ENCODE data around the gene CASP3.
"Not testable (repeated sequence)": the region's sequence is repeated elsewhere in the genome, so short reads cannot be mapped to it uniquely, and the experiment has no call there.

CASP3 gene

DNA sequence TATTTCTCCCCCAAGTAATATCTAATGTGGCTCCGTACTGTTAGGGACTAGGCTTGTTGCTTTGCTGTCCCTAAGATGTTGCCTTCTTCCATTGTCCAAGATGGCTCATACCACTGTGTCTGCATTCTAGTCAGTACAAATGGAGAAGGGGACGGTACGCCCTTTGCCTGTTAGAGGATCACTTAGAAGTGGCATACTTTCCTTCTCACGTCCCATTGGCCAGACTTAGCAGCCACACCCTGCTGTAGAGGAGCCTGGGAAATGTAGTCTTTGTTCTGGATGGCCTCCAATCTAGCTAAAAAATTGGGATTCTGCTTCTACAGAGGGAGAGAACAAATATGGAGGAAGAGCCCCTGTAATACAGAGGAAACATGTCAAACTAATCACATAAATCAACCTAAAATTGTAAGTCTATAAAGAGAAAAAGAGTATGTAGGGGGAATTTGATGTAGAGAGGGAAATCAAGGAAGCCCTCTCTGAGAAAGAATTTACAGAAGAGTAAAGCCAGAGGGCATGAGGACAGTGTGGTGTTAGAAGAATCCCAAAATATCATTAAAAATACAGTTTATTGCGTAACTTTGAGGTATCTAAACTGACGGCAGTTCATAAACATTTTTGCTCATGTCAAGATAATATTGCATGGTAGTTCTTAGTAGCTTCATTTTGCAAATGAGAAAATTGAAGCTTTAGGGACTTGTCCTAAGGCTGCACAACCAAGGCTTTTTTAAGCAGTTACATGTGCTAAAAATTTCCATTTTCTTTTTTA lies 15.4 kb upstream of the CASP3 start:
- DNase-seq (ENCODE audit: low read depth) = no peak

DNA sequence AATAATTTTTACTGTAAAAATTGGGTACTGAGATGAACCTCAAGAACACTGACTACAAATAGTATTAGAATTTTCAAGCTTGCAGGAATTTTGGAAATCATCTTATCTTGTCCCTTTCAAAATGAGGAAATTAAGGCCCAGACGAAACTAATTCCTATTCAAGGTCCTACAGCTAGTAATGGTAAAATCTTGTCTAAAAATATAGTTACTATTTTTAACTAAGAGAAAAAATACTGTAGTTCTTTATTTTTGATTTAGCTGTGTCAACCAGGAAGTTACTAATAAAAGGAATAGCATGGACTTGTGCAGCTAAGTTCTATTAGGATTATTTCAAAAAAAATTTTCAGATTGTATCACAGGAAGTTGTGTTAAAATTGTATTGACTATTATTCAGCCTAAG lies 13.0 kb upstream of the CASP3 start:
- no peak for DNase-seq (ENCODE audit: low read depth)

DNA sequence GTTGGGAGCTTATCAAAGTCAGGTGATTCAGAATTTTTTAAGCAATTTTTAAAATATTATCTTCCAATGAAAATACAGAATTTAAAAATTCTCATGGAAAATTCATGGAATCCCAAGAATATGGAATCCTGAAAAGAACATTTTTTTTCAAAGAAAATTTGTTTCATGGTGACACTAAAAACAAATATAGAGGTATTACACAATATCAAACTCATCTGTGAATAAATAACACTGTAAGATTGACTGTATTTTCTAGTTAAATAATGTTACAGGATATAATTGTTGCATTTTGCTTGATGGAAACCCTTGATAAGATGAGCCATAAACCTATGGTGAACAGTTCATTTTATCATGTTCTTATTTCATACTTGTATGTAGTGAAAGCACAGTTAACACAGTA lies 11.7 kb upstream of the CASP3 start:
- DNase-seq (ENCODE audit: low read depth) = no peak

DNA sequence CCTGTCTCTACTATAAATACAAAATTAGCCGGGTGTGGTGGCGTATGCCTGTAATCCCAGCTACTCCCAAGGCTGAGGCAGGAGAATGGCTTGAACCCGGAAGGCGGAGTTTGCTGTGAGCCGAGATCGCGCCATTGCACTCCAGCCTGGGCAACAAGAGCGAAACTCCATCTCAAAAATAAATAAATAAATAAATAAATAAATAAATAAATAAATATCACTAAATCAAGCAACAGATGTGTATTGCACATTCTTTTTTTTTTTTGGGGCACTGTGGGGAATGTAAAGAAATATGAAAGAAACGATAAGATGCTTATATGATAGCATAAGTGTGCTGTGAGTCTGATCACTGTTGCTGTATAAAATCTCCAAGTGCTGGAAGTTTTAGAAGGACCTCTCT lies 8.6 kb upstream of the CASP3 start:
- not testable (repeated sequence) for DNase-seq (ENCODE audit: low read depth)

DNA sequence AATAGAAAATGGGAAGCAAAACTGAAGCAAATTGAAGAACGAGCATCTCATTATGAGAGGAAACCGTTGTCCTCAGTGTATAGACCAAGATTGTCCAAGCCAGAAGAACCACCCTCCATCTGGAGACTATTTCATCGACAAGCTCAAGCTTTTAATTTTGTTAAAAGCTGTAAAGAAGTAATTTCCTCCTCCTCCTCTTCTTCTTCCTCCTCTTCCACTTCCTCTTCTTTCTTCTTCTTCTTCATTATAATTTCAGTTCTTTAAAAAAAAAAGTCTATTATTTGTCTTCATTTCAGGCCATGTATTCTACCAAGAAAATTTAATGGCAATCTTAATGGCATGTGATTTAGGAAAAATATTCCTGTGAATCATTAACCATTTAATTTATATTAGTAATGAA lies 7.9 kb upstream of the CASP3 start:
- DNase-seq (ENCODE audit: low read depth) = no peak

DNA sequence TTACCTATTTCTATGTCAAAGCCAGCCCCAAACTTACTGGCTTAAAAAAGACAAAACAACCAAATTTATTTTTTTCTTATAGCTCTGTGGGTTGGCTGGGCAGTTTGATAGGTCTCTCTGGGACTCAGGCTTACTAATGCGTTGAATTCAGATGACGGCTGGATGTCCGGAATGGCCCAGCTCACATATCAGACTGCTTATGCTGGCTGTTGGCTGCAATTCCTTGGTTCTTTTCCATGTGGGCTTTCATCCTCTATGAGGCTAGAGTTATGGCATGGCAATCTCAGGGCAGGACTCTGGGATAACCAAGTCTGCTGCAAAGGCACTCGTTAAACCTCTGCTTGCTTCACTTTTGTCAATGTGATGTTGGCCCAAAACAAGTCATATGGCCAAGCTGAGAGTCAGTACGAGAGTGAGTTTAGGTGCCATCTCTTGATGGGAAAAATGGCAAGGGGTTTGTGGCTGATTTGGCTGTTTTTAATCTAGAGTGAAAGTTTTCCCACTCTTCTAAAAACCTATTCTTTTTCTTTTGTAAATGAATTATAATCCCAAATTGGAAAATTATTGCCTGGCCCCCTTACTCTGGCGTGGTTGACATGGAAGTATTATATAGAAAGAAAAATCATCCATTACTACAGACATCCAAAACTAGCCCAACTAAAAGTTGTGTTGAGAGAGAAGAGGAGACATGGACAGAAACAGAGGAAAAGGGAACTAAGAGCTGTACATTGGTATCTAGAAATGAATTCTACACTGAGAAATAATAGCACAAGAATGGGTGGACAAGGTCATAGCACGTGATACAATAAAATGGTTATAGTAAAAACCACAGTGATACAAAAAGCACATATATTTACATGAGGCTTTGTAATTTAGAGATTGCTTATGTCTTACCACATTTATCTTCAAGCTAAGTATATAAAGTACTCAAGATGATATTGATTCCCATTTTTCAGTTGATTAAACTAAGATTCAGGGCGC lies 6.9 kb upstream of the CASP3 start:
- no peak for DNase-seq (ENCODE audit: low read depth)

DNA sequence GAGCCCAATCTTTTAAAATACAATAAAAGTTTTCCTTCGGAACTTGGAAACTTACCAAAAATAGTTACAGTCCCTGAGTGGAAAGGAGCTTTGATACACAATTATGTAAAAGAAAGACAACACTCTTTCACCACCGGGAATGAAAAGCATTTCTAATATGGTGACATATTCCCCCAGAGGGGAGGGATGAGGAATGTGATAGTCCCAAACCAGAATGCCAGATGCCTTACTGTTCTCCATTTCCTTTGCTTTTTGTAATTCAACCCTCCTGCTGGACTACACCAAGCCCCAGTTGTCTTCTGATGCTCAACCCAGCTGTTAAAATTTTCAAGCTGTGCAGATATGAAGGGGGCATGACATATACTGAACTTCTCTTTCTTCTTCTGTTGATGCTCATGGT lies 4.4 kb upstream of the CASP3 start:
- DNase-seq (ENCODE audit: low read depth) = peak; percentile 62

DNA sequence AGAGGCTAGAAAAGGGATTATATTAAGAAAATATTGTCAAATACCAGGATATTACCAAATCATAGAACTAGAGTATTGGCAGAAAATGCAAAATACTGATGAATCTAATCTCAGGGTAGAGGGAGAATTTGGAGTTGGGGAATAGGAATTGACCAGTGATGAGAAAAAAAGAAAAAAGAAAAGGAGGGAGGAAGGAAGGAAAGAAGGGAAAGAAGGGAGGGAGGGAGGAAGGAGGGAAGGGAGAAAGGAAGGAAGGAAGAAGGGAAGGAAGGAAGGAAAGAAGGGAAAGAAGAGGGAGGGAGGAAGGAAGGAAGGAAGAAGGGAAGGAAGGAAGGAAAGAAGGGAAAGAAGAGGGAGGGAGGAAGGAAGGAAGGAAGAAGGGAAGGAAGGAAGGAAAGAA lies 3.4 kb upstream of the CASP3 start:
- not testable (repeated sequence) for DNase-seq (ENCODE audit: low read depth)

DNA sequence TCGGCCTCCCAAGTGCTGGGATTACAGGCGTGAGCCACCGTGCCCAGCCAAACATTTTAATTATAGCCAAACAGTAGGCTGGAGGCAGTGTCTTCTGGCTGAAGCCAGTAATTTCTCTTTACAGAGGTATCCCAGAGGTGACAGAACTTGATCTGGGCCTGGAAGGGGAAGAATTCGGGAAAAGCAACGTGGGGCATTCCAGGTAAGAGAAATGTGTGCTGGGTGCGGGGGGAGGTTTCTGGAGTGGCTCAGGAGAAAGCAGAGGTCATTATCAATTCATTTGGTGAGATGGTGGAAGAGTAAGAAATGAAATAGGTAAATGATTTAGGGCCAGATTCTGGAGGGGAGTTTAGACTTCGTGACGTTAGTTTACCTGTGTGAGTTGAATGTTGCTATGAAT lies 2.7 kb upstream of the CASP3 start:
- DNase-seq (ENCODE audit: low read depth) = no peak

DNA sequence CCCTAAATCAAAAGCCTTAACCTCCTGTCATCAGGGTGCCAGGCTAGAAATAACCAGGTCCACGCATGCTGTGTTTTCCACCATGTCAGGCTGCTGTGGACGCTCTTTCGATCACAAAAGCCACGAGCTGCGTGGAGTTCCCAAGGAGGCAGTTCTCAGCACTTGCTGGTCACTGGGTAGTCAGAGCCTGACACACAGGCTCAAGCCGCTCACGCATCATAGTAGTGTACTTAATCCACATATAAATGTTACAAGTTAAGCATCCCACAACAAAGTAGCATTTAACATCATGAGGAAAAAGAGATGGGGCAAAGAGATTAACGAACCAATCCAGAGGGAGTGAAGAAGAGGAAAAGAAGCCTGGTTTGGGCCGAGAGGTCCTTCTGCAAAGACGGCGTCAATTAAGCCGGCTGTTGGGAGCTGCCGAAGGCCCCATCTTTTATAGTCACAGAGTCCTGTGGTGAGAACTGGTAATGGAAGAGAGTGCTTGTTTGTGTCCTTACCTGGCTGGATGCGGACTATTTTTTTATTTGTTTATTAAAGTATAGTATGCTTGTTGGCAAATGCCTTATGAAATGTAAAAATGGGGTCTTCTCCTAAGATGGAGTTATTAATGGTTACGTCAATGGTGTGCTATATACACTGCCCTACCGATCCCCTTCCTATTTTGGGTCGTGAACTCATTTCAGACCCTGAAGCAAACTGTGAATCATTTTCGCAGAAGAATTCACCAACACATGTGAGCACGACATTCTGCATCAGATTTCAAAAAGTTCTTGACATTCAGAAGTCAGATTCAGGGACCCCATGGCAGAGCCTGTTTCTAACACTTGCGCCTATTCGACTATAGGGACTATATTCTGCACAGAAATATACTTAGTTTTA lies 966 bp upstream of the CASP3 start:
- peak; percentile 15 for DNase-seq (ENCODE audit: low read depth)

DNA sequence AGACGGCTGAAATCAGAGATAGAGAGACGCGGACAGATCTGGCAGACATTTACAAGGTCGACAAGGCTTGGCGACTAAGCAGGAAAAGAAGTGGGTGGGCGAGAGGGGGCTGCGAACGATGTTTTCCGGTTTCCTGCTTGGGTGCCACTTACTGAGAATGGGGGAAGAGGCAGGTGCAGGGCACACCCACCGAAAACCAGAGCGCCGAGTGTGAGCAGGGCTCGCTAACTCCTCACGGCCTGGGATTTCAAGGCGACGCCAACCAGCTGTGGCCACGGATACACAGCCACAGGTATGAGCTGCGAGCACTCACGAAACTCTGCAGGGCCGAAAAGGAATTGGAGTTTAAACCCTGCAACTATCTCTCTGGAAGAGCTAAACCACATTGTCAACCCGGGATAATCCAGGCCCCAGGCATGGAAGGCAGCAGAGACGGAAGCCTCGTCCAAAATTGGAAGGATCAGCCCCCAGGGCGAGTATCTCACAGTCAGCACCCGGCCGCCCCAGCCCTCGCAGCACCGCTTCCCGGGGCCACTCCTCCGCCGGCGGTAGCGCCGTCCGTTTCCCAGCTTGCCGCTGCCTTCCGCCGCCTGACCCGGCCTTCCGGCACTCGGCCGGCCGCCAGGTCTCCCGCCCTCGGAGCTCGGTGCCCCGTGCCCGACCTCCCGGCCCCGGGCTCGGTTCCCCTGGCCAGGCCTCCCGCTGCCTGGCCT lies 778 bp downstream of the CASP3 start:
- no peak for DNase-seq (ENCODE audit: low read depth)

DNA sequence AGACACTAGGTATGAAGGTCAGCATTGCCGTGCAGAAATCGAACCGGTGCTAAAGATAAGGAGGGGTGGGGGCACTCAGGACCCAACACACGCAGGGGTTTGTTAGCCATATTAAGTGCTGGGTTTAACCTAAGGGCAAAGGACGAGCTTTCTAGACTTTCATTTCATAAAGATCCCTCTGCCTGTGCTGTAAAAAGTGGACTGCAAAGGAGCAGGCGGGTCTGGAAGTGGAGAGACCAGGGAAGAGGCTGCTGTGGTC lies 1.3 kb downstream of the CASP3 start:
- no peak for DNase-seq (ENCODE audit: low read depth)

DNA sequence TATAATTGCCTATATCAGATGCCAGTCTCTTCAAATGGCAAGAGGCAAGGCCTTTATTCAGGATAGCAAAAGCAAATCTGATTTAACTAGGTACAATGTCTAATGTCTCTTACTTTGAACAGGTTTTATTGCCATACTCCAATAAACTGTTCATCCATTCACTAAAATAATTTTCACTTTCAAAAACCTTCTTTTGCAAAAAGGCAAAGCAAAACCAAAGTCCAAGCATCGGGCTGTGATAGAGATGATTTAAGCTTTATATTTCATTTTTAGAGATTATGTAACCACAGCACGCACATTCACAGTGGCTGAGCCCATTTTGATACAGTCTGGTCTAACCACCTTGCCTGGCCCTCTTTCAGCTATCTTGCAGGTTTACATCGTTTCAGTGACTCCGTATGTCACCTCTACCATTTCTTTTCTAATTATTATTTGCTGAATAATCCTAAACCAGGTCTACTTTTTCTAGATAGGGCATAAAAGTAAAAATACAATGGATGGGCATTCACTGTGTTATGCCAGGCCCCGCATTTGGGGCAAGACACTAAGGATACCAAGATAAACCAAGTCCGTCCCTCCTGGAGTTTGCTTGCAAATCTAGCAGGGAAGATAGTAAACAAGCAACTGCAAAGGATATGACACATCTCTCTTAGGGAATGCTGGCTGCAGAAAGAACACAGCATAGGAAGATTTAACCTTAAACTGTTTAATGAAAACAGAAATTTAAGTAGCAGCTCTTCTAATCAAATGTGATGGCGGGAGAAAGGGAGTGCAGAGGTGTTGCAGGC lies 1.8 kb downstream of the CASP3 start:
- DNase-seq (ENCODE audit: low read depth) = no peak

DNA sequence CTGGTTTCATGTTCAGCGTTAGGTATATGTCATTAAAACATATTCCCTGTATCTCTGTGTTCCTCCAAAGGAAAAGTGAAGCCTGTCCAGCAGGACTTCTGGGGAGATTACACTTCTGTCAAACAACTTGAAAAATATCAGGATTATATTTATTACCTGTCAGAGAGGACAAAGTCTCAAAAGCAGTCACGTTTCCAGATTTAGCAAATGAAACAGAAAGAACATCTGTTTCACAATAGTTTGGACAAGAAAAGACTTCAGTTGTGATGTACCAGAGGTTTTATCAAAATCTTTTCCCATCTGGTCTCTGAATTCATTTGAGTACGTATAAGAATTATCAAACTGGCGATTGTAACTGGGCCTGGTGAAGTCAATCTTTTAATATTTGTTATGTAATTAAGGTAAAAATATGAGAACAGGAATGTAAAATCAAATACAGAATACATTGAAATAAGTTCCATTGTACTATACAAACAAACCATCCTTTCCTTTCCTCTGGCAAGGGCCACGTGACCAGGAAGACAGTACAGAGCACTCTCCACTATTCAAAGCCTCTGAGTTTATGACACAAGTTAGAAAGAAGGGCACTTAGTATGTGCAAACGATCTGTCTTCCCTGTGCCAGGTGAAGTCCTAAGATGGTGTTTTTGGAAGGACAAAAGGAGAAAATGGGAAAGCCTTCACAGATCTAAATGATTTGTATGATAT lies 3.2 kb downstream of the CASP3 start:
- DNase-seq (ENCODE audit: low read depth) = no peak

DNA sequence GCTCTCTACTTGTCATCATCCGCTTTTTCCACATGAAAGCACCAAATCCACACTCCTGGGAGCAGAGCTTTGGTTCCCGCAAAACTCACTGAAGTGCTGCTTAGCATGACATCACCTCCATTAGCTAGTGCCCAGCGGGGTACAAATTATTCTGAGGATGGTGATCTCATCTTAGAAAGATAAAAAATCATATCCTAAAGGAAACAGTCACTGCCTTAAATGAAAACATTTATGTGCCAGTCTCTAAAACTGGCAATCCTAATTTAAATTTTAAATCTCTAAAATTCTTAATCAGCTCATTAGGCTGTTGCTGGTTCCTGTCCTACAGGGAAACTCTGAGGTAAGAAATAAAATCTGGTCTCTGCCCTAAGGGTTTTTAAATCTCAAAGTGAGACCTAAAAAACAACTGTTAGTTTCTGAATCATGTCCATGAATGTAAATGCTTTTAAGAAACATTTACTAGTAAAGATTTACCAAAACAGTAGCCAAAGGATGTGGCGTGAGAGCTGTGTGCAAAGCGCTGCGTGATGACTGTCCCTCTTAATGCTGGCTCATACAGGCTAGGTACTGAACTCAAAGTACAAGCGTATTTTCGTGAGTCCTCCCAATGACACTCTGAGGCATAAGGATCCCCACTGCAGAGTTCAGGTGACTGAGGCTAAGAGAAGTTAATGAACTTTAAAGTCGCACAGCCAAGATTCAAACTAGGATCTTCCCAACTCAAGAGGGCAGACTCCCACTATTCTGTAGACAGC lies 4.5 kb downstream of the CASP3 start:
- DNase-seq (ENCODE audit: low read depth) = no peak

DNA sequence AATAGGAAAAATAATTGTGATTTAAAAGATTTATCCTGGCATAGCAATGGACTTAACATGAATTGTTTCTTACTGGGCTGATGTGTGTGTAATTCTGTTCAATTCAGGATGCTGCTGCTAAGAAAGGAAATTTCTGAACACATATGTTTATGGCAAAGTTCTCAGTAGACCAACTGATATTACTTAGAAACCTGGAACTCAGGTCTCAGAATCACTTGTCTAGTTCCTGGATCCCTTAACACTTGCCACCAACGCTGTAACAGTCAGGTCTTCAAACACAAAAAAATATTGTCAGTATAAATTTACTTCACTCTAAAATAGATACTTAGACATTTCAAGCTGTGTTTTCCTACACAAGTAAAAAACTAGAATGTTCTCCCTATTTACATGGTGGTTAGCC lies 5.5 kb downstream of the CASP3 start:
- DNase-seq (ENCODE audit: low read depth) = no peak

DNA sequence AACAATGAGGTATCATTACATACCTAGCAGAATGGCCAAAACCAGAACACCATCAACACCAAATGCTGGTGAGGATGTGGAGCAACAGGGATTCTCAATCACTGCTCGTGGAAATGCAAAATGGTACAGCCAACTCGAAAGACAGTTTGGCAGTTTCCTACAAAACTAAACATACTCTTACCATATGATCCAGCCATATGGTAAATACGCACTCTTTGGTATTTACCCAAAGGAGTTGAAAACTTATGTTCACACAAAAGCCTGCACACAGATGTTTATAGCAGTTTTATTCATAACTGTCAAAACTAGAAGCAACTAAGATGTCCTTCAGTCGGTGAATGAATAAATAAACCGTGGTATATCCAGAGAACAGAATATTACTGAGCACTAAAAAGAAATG lies 7.8 kb downstream of the CASP3 start:
- no peak for DNase-seq (ENCODE audit: low read depth)

DNA sequence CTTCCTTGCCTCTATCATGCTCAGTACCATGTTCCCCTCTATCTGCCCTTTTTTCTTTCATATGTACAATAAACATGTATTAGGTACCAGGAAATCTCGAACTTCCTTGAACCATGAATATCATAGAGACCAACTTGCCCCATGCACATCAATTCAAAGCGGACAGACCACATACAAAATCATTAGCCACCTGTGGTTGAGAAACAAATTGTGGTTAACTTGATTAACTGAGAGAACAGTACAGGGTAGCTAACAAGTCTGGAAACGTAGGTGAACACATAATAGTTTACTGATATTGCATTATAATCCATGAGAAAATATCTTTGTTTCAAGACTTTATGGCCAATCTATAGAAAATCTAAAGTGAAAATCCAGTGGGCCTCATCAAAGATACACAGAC lies 8.2 kb downstream of the CASP3 start:
- DNase-seq (ENCODE audit: low read depth) = no peak

DNA sequence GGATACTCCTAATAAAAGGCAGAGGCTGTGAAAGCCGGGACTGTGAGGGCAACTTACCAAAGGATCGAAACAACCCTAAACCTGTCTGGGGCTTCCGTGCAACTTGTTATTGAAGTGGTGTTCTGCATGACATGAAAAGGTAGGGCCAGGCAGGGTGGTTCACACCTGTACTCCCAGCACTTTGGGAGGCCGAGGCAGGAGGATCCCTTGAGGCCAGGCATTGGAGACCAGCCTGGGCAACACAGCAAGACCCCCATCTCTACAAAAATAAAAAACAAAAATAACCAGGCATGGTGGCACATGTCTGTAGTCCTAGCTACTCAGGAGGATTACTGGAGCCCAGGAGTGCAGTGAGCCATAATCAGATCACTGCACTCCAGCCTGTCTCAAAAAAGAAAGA lies 12.3 kb downstream of the CASP3 start:
- DNase-seq (ENCODE audit: low read depth) = no peak

DNA sequence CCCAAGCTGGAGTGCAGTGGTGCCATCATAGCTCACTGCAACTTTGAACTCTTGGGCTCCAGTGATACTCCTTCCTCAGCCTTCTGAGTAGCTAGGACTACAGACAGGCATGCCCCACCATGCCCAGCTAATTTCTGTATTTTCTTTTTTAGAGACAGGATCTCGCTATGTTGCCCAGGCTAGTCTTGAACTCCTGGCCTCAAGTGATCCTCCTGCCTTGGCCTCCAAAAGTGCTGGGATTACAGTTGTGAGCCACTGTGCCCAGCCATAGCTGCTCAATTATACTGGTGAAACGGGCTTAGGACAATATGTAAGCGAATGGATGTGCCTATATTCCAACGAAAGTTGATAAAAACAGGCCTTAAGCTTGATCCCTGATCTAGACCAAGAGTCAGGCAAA lies 13.1 kb downstream of the CASP3 start:
- DNase-seq (ENCODE audit: low read depth) = no peak

Data from HS-27A (cell line).